Measurements from ENCODE around the gene ATF7IP2.

ATF7IP2 gene

GRCh38 chr16:10519929-10520868, 134.3 kb downstream of the ATF7IP2 start:
- TF ChIP-seq CTCF (conservative IDR thresholded peaks at IDR 0.05) (no peak), ZFX (IDR thresholded peaks at IDR 0.05) (no peak)
- peak overlapping the region; percentile 98 for H3K27ac ChIP-seq

- H3K27ac ChIP-seq, result peak overlapping the region; percentile 98
- TF ChIP-seq CTCF (conservative IDR thresholded peaks at IDR 0.05) (no peak), ZFX (IDR thresholded peaks at IDR 0.05) (no peak)
These were observed 135.2 kb downstream of the ATF7IP2 start for GRCh38 chr16:10520869-10521578.

GRCh38 chr16:10521681-10522274, 135.9 kb downstream of the ATF7IP2 start:
- TF ChIP-seq CTCF (conservative IDR thresholded peaks at IDR 0.05) (peak; percentile 82), ZFX (IDR thresholded peaks at IDR 0.05) (no peak)
- H3K27ac ChIP-seq, result peak overlapping the region; percentile 98

GRCh38 chr16:10522966-10523365, 137.1 kb downstream of the ATF7IP2 start:
- TF ChIP-seq ZFX (IDR thresholded peaks at IDR 0.05) (no peak), CTCF (conservative IDR thresholded peaks at IDR 0.05) (no peak)
- no peak overlapping the region for H3K27ac ChIP-seq

GRCh38 chr16:10525214-10525825, 139.5 kb downstream of the ATF7IP2 start:
- H3K27ac ChIP-seq, result no peak overlapping the region
- TF ChIP-seq CTCF (conservative IDR thresholded peaks at IDR 0.05), result no peak
- no peak for TF ChIP-seq ZFX (IDR thresholded peaks at IDR 0.05)

GRCh38 chr16:10526962-10527361, 141.1 kb downstream of the ATF7IP2 start:
- no peak overlapping the region for H3K27ac ChIP-seq
- TF ChIP-seq ZFX (IDR thresholded peaks at IDR 0.05), result no peak
- TF ChIP-seq CTCF (conservative IDR thresholded peaks at IDR 0.05), result no peak
